NCI-H1436 (cell line): ENCODE measurements around the gene ARHGAP28.
A peak's percentile ranks its signal among the peaks of the same experiment; 100 is the strongest.
"Not testable (repeated sequence)": the region's sequence is repeated elsewhere in the genome, so short reads cannot be mapped to it uniquely, and the experiment has no call there.

Experiments
- DNase-seq: peaks from one replicate; lab custom pipeline; 2025; lab: John Stamatoyannopoulos, UW

ARHGAP28 gene

DNA sequence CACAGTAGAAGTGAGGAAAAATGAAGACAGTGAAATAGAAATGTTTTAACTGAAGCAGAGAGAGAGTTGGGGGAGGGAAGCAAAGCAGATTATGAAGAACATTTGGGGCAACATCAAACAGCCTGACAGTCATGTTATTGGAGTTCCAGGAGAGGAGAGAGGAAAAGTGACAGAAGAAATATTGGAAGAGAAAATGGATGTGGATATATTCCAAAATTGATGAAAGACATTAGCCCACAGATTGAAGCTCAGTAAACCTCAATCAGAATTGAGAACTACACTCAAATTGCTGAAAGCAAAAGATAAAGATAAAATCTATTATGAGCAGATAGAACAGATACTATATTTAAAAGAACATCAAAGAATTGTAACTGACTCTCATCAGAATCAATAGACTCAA is 90.8 kb downstream of the ARHGAP28 start:
- no peak for DNase-seq

DNA sequence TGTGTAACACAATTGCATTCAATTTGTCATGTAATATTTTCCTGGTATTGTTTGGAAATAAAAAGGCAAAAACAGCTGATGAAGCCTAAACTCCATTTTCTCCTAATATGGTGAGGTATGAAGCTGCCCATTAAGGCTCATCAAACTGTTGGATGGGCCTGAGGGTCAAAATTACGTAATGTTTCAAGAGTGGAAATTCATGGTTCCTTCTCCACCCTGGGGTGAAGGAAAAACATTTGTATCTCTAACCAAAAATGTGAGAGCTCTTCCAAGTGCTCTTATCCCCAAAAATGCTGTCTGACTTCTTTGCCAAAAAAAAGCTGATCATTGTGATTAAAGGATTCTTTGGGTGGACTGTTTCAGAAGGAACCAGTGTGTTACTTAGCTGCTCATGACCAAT is 91.8 kb downstream of the ARHGAP28 start:
- no peak for DNase-seq

DNA sequence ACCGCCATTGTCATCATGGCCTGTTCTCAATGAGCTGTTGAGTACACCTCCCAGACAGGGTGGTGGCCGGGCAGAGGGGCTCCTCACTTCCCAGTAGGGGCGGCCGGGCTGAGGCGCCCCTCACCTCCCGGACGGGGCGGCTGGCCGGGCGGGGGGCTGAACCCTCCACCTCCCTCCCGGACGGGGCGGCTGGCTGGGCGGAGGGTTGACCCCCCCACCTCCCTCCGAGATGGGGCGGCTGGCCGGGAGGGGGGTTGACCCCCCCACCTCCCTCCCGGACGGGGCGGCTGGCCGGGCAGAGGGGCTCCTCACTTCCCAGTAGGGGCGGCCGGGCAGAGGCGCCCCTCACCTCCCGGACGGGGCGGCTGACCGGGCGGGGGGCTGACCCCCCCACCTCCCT is 97.6 kb downstream of the ARHGAP28 start:
- not testable (repeated sequence) for DNase-seq

DNA sequence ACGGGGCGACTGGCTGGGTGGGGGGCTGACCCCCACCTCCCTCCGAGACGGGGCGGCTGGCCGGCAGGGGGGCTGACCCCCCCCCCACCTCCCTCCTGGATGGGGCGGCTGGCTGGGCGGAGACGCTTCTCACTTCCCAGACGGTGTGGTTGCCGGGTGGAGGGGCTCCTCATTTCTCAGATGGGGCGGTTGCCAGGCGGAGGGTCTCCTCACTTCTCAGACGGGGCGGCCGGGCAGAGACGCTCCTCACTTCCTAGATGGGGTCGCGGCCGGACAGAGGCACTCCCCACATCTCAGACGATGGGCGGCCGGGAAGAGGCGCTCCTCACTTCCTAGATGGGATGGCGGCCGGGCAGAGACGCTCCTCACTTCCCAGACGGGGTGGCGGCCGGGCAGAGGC is 98.0 kb downstream of the ARHGAP28 start:
- DNase-seq = not testable (repeated sequence)

DNA sequence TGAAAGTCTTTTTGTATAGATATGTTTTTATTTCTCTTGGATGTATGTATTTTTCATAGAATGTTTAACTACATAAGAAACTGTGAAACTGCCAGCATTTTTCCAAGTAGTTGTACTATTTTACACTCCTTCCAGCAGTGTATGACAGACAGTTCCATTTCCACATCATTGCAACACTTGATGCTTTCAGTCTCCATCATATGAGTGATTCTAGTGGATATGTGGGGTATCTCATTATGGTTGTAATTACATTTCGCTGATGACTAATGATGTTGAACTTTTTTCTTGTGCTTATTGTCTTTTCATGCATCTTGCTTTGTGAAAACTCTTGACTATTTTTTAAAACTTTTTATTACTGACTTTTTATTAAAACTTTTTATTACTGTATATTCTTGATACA is 101.4 kb downstream of the ARHGAP28 start:
- no peak for DNase-seq

DNA sequence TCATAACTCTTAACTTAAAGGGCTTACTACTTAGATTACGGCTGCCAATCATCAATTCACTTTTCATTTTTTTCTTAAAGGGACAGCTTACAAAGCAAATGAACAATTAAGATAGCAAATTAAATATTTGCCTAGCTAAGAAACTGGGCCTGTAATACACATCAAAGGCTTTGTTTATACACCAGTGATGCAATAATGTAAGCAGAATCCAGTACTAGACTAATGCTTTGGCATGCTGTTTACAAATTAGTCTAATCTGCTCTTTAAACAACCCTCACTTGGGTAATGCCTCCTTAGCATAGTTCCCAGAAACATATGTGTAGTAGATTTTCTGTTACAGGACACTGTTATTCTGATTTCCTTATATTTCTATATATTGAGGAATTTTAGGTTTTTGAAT is 105.8 kb downstream of the ARHGAP28 start:
- DNase-seq = no peak

DNA sequence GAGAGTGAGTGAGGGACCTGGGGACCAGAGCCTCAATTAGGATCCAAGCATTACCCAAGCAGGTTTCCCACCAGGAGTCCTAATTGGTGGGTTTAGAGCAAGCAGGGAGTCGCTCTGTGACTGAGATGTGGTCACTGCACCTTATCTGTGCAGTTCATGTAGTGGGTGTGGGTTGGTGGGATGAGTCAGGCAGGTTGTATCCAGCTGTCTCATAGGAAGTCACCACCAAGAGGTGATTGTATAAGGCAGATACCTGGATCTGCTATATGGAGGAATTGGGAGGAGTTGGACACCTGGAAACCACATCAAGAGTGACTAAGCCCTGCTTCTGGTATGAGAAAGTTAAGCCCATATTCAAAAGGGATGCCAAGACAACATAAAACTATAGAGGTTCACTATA is 106.8 kb downstream of the ARHGAP28 start:
- DNase-seq = no peak

DNA sequence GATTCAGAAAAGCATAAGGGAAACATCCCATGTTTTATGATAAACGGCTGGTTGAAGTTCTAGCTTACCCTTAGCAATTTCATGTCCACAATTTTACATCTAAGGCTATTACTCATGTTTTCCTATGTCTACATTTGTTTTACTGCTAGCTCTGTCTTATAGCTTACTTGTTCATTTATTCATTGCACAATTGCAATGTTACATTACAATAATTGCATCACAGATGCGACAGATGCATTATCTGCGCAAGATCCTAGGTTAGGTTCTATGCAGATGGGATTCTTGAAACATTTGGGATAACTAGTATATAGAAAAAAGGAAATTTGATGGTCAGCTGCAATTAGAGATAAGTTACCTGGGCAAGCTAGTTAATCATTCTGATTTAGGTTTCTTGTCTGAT is 108.4 kb downstream of the ARHGAP28 start:
- no peak for DNase-seq

DNA sequence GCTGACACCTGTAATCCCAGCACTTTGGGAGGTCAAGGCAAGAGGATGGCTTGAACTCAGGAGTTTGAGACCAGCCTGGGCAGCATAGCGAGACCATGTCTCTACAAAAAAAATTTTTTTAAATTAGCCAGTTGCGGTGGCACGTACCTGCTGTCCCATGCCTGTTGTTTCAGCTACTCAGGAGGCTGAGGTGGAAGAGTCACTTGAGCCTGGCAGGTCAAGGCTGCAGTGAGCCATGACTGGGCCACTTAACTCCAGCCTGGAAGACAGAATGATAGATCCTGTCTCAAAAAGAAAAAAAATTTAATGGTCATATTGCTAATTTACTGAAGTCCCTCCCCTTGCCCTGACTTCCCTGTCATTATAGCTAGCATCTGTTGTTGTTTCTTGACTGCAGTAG is 112.6 kb downstream of the ARHGAP28 start:
- DNase-seq = no peak

DNA sequence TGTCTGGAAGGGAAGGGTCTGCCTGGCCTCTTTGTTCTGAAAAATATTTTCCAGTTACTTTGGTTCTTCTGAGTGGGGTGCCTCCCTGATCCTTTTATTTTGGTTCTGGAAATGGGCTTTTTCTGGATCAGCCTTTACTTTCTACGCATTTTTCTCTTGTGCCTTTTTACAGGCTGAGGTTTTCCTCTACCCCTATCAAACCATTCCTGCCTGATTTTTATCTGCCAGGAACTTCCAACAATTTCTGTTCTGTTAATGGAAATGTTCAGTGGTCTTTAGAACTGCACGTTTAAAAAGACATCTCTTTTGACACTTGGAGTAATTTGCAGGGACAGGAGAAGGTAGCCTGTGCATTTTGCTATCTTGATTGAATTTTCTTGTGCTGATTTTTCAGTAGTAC is 113.8 kb downstream of the ARHGAP28 start:
- no peak for DNase-seq

DNA sequence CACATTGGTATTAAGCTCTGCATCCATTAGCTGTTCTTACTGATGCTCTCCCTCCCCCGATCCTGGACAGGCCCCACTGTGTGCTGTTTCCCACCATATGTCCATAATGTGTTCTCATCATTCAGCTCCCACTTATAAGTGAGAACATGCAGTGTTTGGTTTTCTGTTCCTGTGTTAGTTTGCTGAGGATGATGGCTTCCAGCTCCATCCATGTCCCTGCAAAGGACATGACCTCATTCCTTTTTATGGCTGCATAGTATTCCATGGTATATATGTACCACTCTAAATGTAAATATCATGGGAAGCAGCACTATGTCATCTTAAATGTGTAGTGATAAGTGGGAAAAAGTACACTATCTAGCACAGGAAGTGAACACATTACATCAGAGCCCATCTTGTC is 116.0 kb downstream of the ARHGAP28 start:
- not testable (repeated sequence) for DNase-seq

DNA sequence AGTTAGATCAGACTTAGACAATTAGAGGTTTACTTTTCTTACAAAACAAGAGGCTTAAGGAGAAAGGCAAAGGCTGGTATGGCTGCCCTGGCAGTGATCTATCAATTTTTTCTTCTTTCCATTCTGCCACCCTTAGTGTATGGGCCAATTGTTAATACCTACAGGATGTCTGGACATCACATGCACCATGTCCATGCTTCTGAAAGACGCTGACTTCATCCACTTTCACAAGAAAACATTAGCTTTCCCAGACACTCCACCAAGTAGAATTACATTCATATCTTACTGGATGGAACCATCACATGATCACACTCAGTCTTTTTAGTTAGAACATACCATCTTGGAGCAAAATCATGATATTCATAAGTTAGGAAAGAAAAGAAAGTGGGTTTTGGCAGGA is 120.9 kb downstream of the ARHGAP28 start:
- no peak for DNase-seq

DNA sequence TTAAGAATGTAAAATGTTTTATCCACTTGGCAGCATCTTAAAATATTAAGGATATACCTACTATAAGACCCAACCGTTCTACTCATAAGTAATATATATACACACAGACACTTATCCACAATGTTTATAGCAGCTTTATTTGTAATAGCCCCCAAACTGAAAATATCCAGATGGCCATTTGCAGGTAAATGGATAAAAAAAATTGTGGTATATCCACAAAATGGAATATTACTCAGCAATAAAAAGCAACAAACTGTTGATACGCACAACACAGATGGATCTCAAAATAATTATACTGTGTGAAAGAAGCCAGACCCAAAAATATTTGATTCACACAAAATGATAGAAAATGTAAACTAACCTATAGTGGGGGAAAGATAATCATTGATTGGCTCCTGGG is 122.0 kb downstream of the ARHGAP28 start:
- no peak for DNase-seq

DNA sequence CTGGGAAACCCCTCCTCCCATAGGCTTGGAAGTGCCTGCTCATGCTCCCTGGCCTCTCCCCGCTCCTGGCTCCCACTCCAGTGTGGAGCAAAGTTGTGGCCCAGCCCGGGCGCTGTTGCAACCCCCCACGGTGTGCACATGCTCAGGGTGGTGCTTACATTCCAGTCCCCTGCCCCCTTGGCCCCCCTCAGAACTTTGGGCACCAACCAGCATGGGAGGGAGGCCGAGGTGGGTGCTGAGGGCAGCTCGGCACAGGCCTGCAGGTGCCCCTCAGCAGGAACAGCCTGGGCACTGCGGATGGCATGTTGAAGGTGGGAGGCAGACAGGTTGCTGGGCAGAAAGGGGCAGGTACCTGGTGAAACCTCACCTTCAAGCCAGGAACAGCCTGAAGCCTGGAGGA is 125.3 kb downstream of the ARHGAP28 start:
- DNase-seq = no peak

DNA sequence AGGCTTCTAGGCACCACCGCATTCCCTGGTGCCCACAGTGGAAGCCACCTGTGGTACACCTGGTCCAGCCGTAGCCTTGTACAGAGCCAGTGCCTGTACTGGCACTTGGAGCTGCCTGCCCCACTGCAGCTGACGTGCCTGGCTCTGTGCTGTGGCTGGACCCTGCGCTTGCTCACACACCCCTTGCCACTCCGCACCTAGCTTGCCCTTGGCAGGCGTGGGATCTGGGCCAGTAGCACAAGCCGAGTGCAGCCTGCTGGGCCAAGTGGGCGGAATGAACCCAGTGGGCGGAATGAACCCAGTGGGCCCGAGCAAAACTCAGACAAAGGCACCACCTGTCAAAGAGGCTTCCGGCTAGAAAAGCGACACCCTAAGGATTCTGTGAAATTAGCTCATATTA is 126.3 kb downstream of the ARHGAP28 start:
- DNase-seq = no peak

DNA sequence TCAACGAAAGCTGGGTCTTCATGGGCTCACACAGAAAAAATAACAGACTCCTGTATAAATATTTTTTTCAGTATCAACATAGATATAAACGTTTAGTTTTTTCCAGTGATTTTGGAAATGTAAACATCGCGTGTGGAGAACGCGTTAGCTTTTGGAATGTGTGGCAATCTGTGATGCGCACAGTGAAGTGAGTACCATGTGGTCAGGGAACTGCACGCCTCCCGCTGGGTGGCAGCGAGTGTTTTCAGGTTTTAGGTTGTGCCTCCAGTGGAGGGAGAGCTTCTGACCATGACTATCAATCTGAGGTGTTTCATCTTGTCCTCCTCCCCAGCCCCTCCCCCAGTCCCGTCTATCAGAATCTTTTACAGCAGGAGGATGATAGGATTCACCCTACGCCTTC is 127.8 kb downstream of the ARHGAP28 start:
- no peak for DNase-seq

DNA sequence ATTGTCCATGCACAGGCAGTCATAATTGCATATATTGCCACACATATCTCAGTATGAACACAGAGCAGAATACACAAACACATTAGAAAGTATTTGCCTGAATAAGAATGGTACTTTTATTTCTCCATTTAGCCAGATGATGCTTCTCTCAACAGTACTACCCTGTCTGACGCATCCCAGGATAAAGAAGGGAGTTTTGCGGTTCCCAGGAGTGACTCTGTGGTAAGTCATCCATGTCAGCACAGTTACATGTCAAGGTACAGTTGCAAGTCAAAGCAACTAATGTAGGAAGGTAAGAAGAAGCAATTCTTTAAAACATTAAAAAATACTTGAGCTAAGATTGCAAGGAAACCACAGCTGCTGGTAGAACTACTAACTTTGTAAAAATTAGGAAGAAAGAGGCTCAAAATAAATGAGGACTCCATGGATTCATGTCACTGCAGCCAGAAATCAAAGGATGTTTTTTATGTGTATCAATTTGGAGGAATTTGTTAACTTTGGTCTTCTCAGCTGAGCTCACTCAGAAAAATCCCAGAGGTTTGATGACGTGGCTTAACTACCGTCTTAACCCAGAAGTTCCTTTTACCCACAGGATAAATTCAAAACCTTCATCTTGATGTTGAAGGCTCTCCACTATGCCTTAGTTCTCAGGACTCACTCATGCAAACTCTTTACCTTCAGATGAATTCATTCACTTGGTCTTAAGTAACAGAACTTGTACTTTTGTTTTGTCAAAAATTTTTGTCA is 130.3 kb downstream of the ARHGAP28 start:
- no peak for DNase-seq

DNA sequence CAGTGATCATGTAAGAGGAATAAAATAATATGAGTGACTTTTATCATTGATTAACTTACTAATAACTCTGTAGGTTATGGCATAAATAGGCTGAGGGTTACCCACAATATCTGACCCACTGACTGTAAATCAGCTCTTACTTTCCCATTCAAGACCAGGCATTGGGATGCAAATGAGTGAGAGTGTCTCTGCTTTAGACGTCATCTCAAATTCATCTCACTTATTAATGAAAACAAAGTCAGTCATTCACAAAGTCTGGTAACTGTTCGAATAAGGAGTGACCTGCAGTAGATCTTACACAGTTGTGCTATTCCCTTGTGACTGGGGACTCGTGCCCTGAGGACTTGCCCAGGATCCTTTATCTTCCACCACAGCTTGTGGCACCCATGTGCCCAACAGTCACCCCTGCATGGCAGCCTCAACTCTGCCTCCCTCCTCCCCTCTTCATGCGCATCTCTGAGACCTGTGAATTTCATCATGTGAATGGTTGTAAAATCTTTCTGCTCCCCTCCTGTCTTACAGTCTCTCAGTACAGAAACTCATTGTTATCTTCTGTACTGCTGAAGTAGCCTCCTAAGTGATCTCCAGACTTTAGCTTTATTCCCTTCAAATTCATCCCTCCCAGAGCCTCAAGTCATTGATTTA is 131.4 kb downstream of the ARHGAP28 start:
- no peak for DNase-seq

DNA sequence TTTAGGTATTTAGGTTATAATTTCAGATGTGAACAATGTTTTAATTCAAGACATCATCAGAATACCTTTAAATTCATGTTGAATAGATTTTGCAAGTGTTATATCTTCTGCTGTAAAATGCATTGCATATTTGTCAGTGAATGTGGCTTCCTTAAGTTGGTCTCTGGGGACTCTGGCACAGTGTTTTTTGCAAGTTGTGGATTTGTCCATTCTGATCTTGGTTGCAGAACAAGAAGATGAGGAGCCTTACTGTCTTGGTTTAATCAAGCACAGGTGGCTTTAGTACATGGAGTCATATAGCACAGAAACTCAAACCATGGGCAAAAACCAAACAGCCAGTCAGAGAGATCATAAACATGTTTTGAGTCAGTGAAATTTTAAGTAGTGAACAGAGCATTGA is 135.7 kb downstream of the ARHGAP28 start:
- no peak for DNase-seq

DNA sequence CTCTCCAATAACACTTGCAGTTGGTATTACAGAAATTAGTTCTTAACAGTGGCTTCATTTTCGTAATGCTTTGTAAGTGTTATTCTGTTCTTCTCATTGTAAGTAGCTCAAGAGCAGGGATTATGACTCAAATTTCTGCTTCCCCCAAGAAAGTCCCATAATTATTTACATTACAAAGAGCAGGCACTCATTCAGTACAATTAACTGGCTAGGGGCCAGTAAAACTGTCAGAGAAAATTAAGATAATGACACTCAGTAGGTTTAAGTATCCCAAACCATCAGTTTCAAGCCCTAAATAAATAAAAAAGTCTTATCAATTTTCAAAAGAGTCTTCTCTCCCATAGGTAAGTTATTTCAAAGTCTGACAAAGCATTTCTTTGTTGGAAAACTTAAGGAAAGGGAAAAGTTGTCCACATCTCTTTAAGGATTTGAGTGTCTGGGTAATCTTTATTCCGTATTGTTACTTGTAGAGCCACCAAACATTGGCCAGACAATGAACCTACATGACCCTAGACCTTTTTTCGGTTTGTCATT is 137.1 kb downstream of the ARHGAP28 start:
- peak; percentile 10 for DNase-seq

DNA sequence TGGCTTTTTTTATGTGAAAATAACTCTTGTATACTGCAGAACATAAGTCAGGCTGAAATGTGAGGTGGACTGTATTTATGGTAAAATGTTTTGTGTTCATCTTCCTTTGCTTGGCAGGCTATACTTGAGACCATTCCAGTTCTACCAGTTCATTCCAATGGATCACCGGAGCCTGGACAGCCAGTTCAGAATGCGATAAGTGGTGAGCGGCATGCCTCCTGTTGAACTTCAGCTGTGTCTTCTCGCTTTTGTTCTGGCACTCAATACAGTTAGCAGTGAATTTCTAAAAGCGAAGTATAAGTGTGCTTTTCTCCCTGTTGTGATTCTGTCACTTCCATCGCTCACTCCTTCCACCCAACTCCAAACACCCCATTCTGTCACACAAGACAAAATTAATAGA is 138.5 kb downstream of the ARHGAP28 start:
- DNase-seq = no peak

DNA sequence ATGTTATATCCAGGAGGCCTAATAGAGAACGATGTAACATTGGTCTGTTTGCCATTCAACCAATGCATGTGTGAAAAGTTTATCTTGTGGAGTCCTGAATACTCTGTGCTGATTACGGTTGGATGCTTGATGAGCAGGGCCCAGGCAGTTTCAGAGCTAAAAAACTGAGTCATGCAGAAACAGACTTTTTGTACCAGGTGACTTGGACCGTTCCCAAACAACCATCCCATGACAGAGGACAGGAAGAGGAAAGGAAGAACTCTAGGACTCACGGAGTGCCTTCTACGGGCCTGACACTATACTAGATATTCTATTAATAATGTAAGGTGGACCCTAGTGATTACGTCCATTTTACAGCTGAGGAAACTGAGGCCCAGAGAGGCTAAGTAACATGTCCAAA is 142.1 kb downstream of the ARHGAP28 start:
- no peak for DNase-seq

DNA sequence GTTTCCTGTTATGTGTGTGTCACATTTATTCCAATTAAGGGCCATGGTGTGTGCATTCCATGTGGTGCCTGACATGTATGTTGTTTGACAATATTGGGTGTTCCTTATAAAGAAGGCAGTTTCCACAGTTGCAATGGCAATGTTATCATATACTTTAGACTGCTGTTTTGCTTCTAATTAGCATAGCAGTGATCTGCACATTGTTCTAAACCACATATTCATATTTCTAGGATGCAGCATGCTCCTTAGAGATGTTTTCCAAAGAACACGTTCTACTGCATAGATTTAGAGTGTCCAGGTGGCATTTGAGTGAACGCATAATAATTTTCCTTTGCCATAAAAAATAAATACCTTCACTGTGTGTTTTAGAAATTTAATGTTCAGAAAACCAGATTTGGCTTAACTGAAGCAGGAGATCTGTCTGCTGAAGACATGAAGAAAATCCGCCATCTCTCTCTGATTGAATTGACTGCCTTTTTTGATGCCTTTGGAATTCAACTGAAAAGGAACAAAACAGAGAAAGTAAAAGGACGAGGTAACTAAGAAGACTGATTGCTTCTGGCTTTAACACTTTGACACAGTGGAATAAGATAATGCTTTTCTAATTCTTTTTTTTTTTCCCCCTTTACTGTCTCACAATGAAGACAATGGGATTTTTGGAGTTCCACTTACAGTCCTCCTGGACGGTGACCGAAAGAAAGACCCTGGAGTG is 143.7 kb downstream of the ARHGAP28 start:
- DNase-seq = no peak
